GM18519 (cell line): ENCODE measurements around the gene WBP2.
"Not testable (repeated sequence)": the region's sequence is repeated elsewhere in the genome, so short reads cannot be mapped to it uniquely, and the experiment has no call there.

ENCODE experiments used
- ATAC-seq: cut with Tn5 transposase; IDR thresholded peaks from one replicate; pipeline ENCODE4 v1.9.1; 2021; ENCODE audit warnings: mild to moderate bottlenecking, moderate library complexity; ENCODE audit not compliant: unreplicated experiment, low FRiP score

The WBP2 gene

DNA sequence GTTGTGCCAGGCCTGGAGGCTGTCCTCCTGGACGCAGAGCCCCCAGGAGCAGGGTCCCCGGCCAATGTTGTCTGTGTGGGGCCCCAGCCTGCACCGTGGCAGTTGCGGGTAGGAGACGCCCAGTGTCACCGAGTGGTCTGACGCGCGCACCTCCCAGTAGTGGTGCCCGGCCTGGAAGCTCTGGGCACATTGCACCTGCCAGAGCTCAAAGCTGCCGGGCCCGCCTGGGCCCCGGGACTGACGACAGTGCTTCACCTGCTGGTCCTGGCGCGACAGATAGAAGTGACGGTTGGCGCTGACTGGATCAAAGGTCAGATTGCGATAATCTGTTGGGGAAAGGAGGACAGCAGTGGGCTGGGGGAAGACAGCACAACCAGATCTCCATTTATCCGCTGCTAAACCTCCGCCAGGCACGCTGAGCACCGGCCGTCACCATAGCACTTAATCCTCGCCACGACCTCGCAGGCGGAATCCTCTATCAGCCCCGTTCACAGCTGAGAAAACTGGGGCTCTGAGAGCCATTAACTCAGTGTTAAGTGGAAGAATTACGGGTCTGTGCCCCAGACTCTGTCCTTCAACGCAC is 36.0 kb upstream of the WBP2 start:
- no peak for ATAC-seq

GRCh38 chr17:75889454-75889853 is 34.3 kb upstream of the WBP2 start:
- ATAC-seq, result no peak

- no peak for ATAC-seq
These were observed 33.3 kb upstream of the WBP2 start for GRCh38 chr17:75888484-75888883.

DNA sequence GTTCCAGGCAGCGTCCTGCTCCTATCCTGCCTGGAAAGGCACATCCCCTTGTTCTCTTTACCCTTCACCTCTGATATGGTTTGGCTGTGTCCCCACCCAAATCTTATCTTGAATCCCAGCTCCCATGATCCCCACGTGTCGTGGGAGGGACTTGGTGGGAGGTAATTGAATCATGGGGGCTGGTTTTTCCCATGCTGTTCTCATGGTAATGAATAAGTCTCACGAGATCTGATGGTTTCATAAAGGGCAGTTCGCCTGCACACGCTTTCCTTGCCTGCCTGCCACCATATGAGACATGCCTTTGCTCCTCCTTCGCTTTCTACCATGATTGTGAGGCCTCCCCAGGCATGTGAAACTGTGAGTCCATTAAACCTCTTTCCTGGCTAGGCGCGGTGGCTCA is 30.7 kb upstream of the WBP2 start:
- not testable (repeated sequence) for ATAC-seq

DNA sequence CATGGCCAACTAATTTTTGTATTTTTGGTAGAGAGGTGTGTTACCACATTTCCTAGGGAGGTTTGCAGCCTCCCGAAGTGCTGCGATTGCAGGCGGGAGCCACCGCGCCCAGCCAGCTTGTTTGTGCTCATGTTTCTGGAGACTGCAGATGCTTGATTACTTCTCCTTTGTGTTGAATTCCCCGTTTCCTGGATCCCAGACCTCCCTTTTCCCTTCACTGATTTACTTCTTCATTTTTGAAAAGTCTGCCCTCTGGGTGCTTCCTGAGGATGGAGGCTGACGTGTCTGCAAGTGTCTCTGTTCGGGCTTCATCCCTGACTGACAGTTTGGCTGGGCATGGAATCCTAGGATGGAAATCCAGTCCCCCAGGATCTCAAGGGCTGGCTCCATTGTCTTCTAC is 30.3 kb upstream of the WBP2 start:
- no peak for ATAC-seq

DNA sequence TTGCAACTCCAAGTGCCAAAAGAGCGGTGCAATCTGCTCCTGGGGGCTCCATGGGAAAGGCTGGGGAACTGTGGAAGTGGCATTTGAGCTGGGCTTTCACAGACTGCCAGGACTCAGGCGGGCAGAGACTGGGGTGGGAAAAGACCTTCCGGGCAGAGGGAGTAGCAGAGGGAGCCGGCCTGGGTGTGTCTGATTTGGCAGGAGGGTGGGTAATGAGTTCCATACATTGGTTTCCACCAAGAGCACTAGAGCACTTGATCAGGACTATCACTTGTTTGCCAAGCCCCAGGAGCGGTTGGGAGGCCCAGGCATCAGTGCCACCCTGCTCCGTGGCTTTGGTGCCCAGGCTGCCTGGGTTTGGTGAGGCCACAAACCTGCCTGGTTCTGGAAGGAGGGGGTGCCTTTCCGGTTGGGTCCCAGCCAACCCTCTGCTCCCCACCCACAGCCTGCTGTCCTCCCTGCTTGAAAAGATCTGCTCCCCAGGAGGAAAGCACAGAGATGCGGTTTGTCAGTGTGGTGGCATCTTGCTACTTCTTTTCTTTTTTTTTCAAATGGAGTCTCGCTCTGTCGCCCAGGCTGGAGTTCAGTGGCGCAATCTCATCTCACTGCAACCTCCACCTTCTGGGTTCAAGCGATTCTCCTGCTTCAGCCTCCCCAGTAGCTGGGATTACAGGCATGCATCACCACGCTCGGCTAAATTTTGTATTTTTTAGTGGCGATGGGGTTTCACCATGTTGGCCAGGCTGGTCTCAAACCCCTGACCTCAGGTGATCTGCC is 26.7 kb upstream of the WBP2 start:
- ATAC-seq, result no peak

DNA sequence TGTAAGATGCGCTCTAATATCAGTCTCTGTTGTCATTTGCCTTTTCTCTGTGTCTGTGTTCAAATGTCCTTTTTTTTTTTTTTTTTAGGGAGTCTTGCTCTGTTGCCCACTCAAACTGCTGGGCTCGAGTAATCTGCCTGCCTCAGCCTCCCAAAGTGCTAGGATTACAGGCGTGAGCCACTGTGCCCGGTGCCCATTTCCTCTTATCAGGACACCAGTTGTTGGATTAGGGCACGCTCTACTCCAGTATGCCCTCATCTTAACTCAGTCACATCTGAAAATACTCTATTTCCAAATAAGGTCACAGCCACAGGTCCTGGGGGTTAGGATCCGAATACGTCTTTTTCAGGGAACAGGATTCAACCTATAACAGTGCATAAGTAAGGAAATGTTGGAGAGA is 25.1 kb upstream of the WBP2 start:
- ATAC-seq, result no peak

- no peak for ATAC-seq
These were observed 23.3 kb upstream of the WBP2 start, which contains the start of gene TRIM47 for GRCh38 chr17:75878174-75878998. TRIM47 (minus strand) TSS chr17:75878581; CDS start chr17:75878548, 33 bp downstream.

DNA sequence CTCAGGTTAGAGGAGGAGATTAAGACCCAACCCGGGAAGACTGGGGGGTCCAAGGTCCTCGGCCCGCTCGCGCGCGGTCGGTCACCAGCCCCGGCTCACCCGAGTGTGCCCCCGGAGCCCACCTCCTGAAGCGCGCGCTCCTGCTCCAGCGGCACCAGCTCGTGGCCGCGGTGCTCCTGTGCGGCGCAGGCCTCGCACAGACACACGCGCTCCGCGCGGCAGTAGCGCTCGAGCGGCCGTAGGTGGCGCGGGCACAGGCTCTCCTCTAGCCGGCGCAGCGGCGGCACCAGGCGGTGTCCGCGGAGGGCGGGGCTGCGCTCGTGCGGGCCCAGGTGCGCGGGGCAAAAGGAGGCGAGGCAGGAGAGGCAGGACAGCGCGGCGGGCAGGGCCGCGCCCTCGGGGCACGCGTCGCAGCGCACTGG is 22.6 kb upstream of the WBP2 start:
- ATAC-seq, result no peak

DNA sequence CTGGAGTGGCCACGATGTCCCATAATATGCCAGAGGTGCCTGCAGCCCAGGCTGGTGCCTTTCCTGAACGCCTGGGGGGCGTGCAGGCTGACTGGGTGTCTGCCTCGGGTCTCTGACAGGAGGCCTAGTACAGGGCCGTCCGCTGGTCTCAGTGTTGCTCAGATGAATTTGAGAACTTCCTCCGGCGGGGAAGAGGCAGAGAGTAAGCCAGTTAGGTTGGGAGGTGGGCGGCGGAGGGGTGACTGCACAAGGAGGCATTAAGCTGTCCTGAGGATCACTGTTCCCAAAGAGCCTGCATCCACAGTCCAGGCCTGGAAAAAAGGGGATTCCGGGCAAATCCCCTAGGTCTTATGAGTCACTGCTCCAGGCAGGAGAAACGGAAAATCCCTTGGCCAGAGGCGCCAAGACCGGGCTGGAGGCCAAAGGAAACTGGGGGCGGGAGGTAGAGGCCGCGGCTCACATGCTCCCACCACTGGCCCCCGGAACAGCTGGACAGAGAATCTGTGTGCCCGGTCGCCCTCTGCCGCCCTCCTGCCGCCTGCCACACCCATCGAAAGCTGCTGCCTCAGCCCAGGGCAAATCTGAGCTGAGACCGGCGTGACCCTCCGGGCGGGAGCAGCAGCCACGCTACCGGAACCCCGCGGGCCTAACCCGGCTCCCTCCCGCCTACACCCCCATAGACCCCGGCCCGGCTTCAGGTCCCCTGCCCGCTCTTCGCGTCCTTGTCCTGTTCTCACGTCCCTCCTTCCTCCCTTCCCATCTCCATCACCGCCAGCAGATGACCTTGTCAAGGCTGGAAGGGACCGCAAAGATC is 22.0 kb upstream of the WBP2 start:
- ATAC-seq, result no peak

- ATAC-seq, result no peak
These were observed 21.2 kb upstream of the WBP2 start for GRCh38 chr17:75876190-75876937.

GRCh38 chr17:75875940-75876189 is 20.7 kb upstream of the WBP2 start:
- no peak for ATAC-seq

GRCh38 chr17:75875182-75875939 is 20.2 kb upstream of the WBP2 start:
- ATAC-seq, result no peak

DNA sequence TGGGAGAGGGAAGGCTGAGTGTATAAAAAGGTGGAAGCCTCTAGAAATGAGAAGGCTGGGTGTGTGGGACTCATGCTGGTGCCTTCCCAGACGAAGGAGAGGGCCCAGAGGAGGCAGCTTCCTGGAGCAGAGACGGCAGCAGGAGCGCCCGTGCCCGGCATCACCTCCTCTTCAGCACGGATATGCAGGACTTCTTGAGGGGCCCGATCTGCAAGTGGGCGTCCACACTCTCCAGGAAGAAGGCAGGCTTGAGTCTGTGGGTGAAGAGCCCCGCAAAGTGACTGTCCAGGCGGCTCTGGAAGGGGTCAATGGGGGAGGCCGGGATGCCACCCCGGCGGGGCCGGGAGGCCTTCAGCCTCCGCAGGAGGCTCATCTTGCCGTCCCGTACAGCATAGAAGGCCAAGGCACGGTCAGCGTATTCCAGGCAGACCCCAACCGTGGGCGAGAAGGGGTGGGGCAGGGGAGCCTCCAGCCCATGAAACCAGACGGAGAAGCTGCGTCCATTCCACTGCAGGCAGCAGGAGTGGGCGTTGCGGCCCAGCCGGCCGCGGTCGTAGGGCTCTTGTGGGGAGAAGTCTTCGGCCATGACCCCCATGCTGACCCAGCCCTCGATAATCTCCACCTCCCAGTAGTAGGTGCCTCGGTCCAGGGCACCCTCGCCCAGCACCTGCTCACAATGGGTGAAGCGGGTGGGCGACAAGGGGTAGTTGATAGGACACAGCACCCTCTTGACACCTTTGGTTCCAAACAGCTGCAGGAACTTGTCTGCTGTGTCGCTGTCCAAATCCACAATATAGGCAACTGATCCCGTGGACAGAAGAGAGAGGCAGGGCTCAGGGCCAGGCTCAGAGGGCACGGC is 19.4 kb upstream of the WBP2 start:
- no peak for ATAC-seq

GRCh38 chr17:75873587-75874322 is 18.6 kb upstream of the WBP2 start:
- no peak for ATAC-seq

DNA sequence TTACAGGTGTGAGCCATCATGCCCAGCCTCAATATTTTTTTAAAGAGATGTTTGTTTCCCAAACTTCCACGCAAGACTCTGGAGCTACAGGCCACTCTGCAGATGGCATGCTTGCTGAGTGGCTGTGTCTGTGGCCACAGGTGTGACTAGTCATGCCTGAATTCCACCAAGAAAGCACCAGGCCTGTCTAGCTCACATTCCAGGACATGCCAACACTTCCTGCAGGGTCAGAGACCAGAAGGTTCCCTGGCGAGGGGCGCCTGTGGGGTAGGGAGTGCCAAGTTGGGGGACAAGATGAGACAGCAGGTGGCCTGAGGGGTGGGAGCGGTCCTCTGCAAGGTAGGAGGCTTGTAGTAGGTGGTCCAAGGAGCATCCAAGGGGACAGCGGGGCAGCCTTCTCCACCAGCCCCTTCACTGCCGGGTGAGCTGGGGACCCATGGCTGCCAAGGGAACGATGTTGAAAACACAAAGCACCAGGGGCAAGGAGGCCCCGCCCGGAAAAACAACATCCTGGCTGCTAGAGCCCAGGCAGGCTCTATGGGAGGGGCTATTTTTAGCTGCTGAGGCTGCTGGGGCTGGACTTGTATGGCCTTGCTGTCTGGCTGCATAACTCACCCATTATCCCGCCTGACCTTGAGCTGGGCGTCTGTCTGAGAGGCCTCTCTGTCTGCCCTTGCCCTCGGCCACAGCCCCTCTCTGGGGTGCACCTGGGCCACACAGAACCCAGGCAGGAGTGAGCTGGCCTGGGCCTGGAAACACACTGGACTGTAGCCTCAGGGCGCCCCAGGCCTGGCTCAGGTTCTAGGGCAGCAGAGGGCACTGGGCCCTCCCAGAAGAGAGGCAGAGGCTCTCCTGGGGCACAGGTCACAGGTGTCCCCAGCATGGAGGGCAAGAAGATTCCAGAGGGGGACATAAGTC is 17.6 kb upstream of the WBP2 start:
- no peak for ATAC-seq

DNA sequence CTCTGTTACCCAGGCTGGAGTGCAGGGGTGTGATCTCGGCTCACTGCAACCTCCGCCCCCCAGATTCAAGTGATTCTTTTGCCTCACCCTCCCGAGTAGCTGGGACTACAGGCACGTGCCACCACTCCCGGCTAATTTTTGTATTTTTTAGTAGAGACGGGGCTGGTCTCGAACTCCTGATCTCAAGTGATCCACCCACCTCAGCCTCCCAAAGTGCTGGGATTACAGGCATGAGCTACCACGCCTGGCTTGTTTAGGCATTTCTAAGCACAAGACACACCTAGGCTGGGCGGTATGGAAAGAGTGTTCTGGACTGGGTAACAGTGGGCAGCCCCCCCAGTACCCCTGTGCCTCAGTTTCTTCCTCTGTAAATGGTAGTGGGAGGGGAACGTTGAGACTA is 15.1 kb upstream of the WBP2 start:
- not testable (repeated sequence) for ATAC-seq
